GM12864 (cell line): ENCODE results near the gene ITSN1.

Source experiments
- DNase-seq: peaks from one replicate; pipeline ENCODE4 v3.0.0-alpha.2; 2011; ENCODE audit warnings: low read depth
- H3K4me3 ChIP-seq: 2 replicates; pipeline ENCODE4 v1.5.1; 2011; ENCODE audit warnings: mild to moderate bottlenecking, low read depth, low read length, control low read depth
- CTCF ChIP-seq: IDR thresholded peaks from 2 replicates; pipeline ENCODE4 v1.5.1; 2011; ENCODE audit warnings: low read depth, mild to moderate bottlenecking, moderate library complexity, low read length, control low read depth, inconsistent platforms; ENCODE audit errors: missing control alignments

Gene ITSN1

GRCh38 chr21:33825419-33825818 is 183.1 kb downstream of the ITSN1 start:
- DNase-seq = no peak
- no peak overlapping the region for H3K4me3 ChIP-seq
- no peak for TF ChIP-seq CTCF

- TF ChIP-seq CTCF = no peak
- no peak for DNase-seq
- no peak overlapping the region for H3K4me3 ChIP-seq
Measured at GRCh38 chr21:33825915-33826314, 183.6 kb downstream of the ITSN1 start.

GRCh38 chr21:33828083-33828482 is 185.8 kb downstream of the ITSN1 start:
- no peak for TF ChIP-seq CTCF
- no peak overlapping the region for H3K4me3 ChIP-seq
- no peak for DNase-seq

GRCh38 chr21:33828577-33828976 is 186.3 kb downstream of the ITSN1 start:
- TF ChIP-seq CTCF = no peak
- H3K4me3 ChIP-seq = no peak overlapping the region
- DNase-seq = no peak

- H3K4me3 ChIP-seq = no peak overlapping the region
- TF ChIP-seq CTCF = no peak
- no peak for DNase-seq
Measured at GRCh38 chr21:33829844-33830243, 187.5 kb downstream of the ITSN1 start.

- TF ChIP-seq CTCF = no peak
- DNase-seq = no peak
- H3K4me3 ChIP-seq = no peak overlapping the region
Measured at GRCh38 chr21:33831962-33832659, 189.8 kb downstream of the ITSN1 start.

GRCh38 chr21:33834801-33835500 is 192.7 kb downstream of the ITSN1 start:
- DNase-seq = no peak
- no peak for TF ChIP-seq CTCF

More at GRCh38 chr21:33834801-33835500, 192.7 kb downstream of the ITSN1 start:
- no peak overlapping the region for H3K4me3 ChIP-seq
